Hepatocyte (in vitro differentiated cells): ENCODE results near the gene SMG9. TPM values are rescaled to one million over a fixed set of nuclear protein-coding genes. Genes with fewer than 3 reads are reported as not detected.
A peak's percentile ranks its signal among the peaks of the same experiment; 100 is the strongest.

Experiments
- DNase-seq: peaks from one replicate; pipeline ENCODE4 v3.0.0-alpha.2; 2016; ENCODE audit warnings: low spot score
- H2AFZ ChIP-seq: fragments of 200-600 bp; sonication (generic); 2 replicates; pipeline ENCODE4 v1.6.0; 2016; ENCODE audit warnings: antibody characterized with exemption, mild to moderate bottlenecking
- H3K27ac ChIP-seq: fragments of 200-600 bp; sonication (generic); 2 replicates; pipeline ENCODE4 v1.5.1; 2016; ENCODE audit warnings: mild to moderate bottlenecking
- H3K27me3 ChIP-seq: fragments of 200-600 bp; sonication (generic); 2 replicates; pipeline ENCODE4 v1.6.1; 2016
- H3K36me3 ChIP-seq: fragments of 200-600 bp; sonication (generic); replicated peaks from 2 replicates; pipeline ENCODE4 v1.5.1; 2016; ENCODE audit warnings: low read depth; ENCODE audit not compliant: insufficient read depth
- H3K4me1 ChIP-seq: fragments of 200-600 bp; sonication (generic); 2 replicates; pipeline ENCODE4 v1.5.1; 2016; ENCODE audit warnings: mild to moderate bottlenecking, moderate library complexity; ENCODE audit not compliant: insufficient read depth
- H3K4me2 ChIP-seq: fragments of 200-600 bp; sonication (generic); 2 replicates; pipeline ENCODE4 v1.6.0; 2016
- H3K4me3 ChIP-seq: fragments of 200-600 bp; sonication (generic); 2 replicates; pipeline ENCODE4 v1.5.1; 2016; ENCODE audit warnings: mild to moderate bottlenecking
- H3K79me2 ChIP-seq: fragments of 200-600 bp; sonication (generic); 2 replicates; pipeline ENCODE4 v1.6.0; 2017; ENCODE audit warnings: mild to moderate bottlenecking
- H3K9me2 ChIP-seq: fragments of 200-600 bp; sonication (generic); replicated peaks from 2 replicates; pipeline ENCODE4 v1.6.0; 2017; ENCODE audit warnings: mild to moderate bottlenecking; ENCODE audit not compliant: insufficient read depth
- H3K9me3 ChIP-seq: fragments of 200-600 bp; sonication (generic); 2 replicates; pipeline ENCODE4 v1.5.1; 2016; ENCODE audit warnings: low read depth, mild to moderate bottlenecking
- H4K20me1 ChIP-seq: fragments of 200-600 bp; sonication (generic); 2 replicates; pipeline ENCODE4 v1.6.0; 2016; ENCODE audit warnings: mild to moderate bottlenecking; ENCODE audit not compliant: insufficient read depth, poor library complexity, severe bottlenecking
- EZH2 ChIP-seq: fragments of 200-600 bp; sonication (generic); IDR thresholded peaks from 2 replicates; pipeline ENCODE4 v1.6.1; 2016; ENCODE audit warnings: antibody characterized with exemption, mild to moderate bottlenecking, borderline replicate concordance
- EZH2phosphoT487 ChIP-seq: fragments of 200-600 bp; sonication (generic); IDR thresholded peaks from one replicate; pipeline ENCODE4 v1.6.1; 2018; ENCODE audit warnings: antibody characterized with exemption, mild to moderate bottlenecking, low read depth, moderate library complexity; ENCODE audit not compliant: unreplicated experiment, severe bottlenecking
- WGBS: methylation state at CpG from one replicate; pipeline ENCODE4 v1.1.6; 2016; ENCODE audit warnings: low lambda C conversion rate; ENCODE audit errors: missing lambda C conversion rate; 5-methylcytosine and 5-hydroxymethylcytosine counted together
- polyA plus RNA-seq: library from polyadenylated mRNA; unstranded; fragments of >200 nt; fragmentation: Nextera tagmentation; extraction: Ambion mirVana; gene quantifications from 2 replicates; pipeline ENCODE4 v1.2.1, GENCODE V29; 2016
- total RNA-seq: library from RNA; depleted of rRNA; stranded (reverse); fragments of >200 nt; gene quantifications from 2 replicates; pipeline ENCODE4 v1.2.3, GENCODE V29; 2014
- TF ChIP-seq, protein P1 (sequence below): fragments of 200-600 bp; sonication (generic); IDR thresholded peaks from 2 replicates; pipeline ENCODE4 v1.5.1; 2016; ENCODE audit warnings: antibody characterized with exemption, mild to moderate bottlenecking; ENCODE audit not compliant: poor library complexity

The SMG9 gene
- total and polyA plus RNA-seq, 2 experiments from 2014 or later, result 16.1 to 34.9 TPM

DNA sequence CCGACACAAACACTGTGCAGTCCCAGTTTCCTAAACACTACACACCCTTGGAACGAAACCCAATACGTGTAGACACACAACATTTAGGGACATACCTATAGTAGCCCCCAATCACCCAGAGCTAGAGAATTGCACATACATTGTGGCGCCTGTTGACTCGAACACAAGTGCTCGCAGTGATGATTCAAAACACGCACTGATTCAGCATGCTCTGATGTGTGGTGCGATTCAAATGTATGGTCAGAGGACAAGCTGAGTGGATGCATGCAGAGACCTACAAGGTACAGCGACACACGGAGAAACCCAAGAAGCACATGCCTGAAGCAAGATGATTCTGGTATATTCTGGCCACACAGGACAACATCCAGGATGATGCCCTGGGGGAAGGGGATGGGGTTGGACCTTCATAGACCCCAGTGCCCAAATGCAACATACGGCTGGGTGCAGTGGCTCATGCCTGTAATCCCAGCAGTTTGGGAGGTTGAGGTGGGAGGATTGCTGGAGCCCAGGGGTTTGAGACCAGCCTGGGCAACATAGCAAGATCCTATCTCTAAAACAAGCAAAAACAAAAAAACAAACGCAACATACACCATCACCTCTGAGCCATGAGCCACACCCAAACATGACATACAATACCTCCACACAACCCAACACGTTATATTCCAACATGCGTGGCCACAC is 27.0 kb upstream of the SMG9 start:
- TF ChIP-seq EZH2 (no peak), EZH2phosphoT487 (no peak)
- TF ChIP-seq, protein P1, sequence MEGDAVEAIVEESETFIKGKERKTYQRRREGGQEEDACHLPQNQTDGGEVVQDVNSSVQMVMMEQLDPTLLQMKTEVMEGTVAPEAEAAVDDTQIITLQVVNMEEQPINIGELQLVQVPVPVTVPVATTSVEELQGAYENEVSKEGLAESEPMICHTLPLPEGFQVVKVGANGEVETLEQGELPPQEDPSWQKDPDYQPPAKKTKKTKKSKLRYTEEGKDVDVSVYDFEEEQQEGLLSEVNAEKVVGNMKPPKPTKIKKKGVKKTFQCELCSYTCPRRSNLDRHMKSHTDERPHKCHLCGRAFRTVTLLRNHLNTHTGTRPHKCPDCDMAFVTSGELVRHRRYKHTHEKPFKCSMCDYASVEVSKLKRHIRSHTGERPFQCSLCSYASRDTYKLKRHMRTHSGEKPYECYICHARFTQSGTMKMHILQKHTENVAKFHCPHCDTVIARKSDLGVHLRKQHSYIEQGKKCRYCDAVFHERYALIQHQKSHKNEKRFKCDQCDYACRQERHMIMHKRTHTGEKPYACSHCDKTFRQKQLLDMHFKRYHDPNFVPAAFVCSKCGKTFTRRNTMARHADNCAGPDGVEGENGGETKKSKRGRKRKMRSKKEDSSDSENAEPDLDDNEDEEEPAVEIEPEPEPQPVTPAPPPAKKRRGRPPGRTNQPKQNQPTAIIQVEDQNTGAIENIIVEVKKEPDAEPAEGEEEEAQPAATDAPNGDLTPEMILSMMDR, result no peak
- Histone ChIP-seq H3K9me3 (no peaks in the 10 kb centered on the region), H3K4me2 (no peak overlapping the region), H3K79me2 (no peaks in the 10 kb centered on the region), H3K4me1 (no peaks in the 10 kb centered on the region), H3K9me2 (no peaks in the 10 kb centered on the region), H3K4me3 (no peak overlapping the region), H4K20me1 (no peaks in the 10 kb centered on the region), H2AFZ (no peak overlapping the region), H3K27ac (no peak overlapping the region), H3K27me3 (no peaks in the 10 kb centered on the region), H3K36me3 (no peaks in the 10 kb centered on the region)
- 94% methylated on average over 14 of the region's 14 CpGs for WGBS
- DNase-seq, result no peak

DNA sequence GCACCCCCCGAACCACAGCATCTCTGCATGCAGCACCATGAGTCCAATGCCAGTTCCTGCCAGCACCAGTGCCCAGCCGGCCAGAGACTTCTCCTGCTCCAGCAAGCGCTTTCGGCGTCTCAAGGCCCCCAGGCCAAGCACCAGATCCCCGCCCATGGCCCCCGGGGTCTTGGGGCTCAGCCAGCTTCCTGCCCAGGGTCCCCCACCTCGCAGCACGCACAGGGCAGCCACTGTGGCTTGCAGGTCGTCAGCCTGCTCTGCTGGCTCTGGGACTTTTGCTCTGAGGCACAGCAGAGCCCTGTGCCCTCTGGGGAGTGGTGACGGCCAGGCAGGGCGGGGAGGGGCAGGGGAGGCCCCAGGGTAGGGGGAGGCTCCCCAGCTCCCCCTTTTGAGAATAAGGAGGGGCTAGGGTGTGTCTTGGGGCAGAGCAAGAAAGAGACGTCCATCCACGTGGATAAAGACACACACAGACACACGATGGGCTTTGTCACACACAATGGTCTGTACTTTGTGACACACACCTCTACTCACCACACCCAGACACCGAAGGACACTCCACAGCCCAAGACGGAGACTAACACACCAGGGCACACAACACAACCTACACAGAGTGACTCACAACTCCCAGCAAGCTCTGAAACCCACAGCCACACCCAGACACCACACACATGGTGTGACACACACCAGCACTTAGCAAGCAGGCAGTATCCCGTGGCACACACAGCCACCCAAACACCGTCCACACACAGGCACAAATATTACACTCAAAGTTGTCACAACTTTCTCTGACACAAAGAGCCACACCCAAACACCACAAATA is 26.2 kb upstream of the SMG9 start, which contains the start of gene KCNN4:
TSS of gene KCNN4 (minus strand) at position 268 of the 820 bp plus-strand sequence. CDS start at position 156, 112 bp downstream.
- H3K9me2 ChIP-seq, result no peaks in the 10 kb centered on the region
- no peaks in the 10 kb centered on the region for H3K4me1 ChIP-seq
- no peak within 1 kb of the TSS for H3K4me3 ChIP-seq
- H3K27me3 ChIP-seq, result no peaks in the 10 kb centered on the region
- no peaks in the 10 kb centered on the region for H3K36me3 ChIP-seq
- no peak within 1 kb of the TSS for H2AFZ ChIP-seq
- no peaks in the 10 kb centered on the region for H3K79me2 ChIP-seq
- peak within 1 kb of the TSS; percentile 53 for H3K4me2 ChIP-seq
- no peaks in the 10 kb centered on the region for H3K9me3 ChIP-seq
- DNase-seq, result peak; percentile 58
- no peak for TF ChIP-seq EZH2phosphoT487
- TF ChIP-seq, protein P1, result no peak
- no peak for TF ChIP-seq EZH2
- H3K27ac ChIP-seq, result no peak within 1 kb of the TSS
- no peaks in the 10 kb centered on the region for H4K20me1 ChIP-seq
- 62% methylated on average over 17 of the region's 19 CpGs for WGBS

DNA sequence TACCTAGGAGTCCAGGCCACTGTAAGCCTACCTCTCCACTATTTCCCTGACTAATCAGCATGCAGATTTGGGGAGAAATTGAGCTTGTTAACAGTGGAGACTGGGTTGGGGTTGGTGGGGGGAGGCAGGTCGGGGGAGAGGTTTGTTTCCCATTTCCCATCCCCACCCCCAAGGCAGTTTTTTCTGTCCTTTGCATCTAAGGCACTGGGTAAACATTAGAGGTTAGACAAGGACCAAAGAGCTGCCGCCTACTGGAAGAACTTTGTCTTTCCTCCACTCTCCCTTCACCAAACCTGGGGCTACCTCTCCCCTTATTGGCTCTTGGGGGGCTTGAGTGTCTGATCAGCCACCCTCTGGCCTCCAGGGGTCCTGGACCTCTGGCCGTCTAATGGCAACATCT is 25.1 kb upstream of the SMG9 start:
- Histone ChIP-seq H2AFZ (no peak overlapping the region), H3K27ac (no peak overlapping the region), H3K9me3 (no peaks in the 10 kb centered on the region), H3K4me2 (peak overlapping the region; percentile 53), H4K20me1 (no peaks in the 10 kb centered on the region), H3K4me3 (no peak overlapping the region), H3K27me3 (no peaks in the 10 kb centered on the region), H3K4me1 (peaks cover 5% of the 10 kb centered on the region), H3K79me2 (no peaks in the 10 kb centered on the region), H3K9me2 (no peaks in the 10 kb centered on the region), H3K36me3 (no peaks in the 10 kb centered on the region)
- whole genome bisulfite sequencing, result 40% methylated on average over 3 of the region's 3 CpGs
- DNase-seq, result peak; percentile 14
- TF ChIP-seq EZH2phosphoT487 (no peak), EZH2 (no peak)
- TF ChIP-seq, protein P1, result no peak
